RKO (cell line): ENCODE measurements around the gene RPTOR.

ENCODE experiments used
- DNase-seq: peaks from one replicate; pipeline ENCODE4 v3.0.0-alpha.2; 2016; ENCODE audit warnings: low spot score

RPTOR gene

DNA sequence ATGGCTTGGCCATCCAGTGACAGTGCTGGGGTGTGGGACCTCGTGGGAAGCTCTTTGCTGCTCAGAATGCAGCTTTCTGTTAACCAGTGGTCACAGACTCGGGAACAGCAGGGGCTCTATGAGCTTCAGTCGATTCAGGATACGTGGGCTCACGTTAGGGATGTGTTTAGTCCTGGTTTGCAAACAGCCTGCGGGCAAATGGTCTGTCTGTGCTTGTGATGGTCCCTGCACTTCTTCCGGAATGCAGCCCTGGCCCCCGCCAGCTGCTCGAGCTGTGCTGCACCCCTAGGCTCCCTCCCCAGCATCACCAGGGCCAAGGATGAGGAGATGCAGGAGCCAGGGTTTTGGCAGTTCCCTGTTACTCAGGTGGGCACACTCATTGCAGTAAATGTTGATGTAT, 274.2 kb downstream of the RPTOR start:
- no peak for DNase-seq

GRCh38 chr17:80819422-80820164, 275.0 kb downstream of the RPTOR start:
- no peak for DNase-seq

DNA sequence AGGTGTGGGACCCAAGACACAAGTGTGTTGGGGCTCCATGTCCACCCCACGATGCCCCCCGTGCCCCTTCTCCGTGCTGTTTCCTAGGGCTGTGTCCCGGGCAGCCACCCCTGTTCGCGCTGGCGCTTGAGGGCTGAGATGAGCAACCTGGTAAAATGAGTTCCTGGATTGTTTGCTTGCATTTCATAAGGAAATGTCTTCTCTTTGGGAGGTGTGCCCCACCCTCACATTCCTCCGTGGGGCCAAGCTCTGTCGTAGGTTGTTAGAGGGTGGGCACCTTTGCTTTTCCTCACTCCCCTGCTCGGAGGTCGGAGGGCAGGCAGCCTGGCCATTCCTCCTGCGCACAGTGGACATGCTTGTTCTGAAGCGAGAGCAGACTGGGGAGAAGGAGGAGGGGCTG, 275.7 kb downstream of the RPTOR start:
- no peak for DNase-seq

GRCh38 chr17:80821546-80821945, 276.9 kb downstream of the RPTOR start:
- DNase-seq = no peak

- DNase-seq = no peak
Measured at GRCh38 chr17:80822021-80822699, 277.5 kb downstream of the RPTOR start.

DNA sequence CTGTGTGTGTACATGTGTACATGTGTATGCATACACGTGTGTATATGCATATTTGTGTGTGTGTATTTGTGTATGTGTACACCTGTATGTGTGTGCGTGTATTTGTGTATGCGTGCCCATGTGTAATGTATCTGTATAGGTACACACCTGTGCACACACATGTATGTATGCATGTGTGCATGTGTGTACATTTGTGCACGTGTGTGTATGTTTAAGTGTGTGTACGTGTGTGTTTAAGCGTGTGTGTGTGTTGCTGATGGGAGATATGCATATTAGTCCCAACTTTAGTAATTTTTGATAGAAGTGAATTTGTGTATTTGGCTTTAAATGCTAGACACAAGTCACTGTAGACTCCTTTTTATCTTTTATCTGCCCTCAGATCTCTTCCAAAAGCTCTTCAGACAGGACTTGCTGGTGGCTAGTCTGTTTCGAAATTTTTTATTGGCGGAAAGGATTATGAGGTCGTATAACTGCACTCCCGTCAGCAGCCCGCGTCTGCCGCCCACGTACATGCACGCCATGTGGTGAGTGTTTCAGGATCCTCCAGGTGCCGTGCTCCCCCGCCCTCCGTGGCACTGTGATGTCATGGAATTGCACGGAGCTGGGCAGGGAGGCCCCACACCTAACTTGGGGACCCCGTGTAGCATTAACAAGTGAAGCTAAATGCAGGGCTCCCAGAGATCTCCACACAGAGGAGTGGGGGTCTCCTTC, 278.2 kb downstream of the RPTOR start:
- DNase-seq = no peak

- no peak for DNase-seq
Measured at GRCh38 chr17:80824549-80825470, 280.2 kb downstream of the RPTOR start.

DNA sequence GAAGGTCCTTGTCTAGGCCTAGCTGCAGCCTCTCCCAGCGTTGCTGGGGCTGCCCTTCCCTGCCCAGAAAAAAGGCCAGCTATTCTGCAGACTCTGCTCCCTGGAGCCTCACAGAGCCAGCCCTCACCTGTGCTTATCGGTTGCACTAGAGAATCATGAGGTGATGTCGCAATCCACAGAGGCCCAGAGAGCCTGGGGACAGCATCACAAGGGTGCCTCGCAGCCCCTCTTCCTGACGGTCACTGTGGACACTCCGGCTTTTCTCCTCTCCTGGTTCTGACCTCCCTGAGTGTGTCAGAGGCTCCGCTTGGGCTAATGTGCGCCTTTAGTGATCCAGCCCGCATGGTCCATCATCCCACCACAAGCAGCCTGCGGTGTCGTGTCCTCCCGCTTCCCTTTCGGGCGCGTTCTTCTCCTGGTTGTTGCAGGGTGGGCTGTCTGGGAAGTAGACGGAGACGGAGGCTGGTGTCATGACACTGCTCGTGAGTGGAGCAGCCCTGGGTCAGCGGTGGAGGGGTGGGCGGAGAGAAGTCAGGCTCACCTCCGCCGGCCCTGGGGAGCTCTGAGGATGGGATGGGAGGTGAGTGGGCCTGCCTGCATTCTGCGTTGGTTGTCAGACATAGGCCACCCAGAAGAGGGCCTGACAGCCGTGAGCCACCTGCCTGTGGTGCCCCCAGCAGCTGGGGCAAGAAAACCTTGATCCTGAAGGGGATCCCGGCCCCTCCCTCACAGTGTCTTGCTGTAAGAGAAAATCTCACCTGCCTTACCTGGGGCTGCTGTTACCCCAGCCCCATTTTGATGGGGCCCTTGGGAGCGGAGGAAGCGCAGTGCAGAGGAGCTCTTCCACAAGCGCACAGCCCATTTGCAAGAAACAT, 281.1 kb downstream of the RPTOR start:
- DNase-seq = no peak

GRCh38 chr17:80826346-80826954, 281.8 kb downstream of the RPTOR start:
- DNase-seq = no peak

- peak; percentile 57 for DNase-seq
Measured at GRCh38 chr17:80826955-80827645, 282.5 kb downstream of the RPTOR start.

DNA sequence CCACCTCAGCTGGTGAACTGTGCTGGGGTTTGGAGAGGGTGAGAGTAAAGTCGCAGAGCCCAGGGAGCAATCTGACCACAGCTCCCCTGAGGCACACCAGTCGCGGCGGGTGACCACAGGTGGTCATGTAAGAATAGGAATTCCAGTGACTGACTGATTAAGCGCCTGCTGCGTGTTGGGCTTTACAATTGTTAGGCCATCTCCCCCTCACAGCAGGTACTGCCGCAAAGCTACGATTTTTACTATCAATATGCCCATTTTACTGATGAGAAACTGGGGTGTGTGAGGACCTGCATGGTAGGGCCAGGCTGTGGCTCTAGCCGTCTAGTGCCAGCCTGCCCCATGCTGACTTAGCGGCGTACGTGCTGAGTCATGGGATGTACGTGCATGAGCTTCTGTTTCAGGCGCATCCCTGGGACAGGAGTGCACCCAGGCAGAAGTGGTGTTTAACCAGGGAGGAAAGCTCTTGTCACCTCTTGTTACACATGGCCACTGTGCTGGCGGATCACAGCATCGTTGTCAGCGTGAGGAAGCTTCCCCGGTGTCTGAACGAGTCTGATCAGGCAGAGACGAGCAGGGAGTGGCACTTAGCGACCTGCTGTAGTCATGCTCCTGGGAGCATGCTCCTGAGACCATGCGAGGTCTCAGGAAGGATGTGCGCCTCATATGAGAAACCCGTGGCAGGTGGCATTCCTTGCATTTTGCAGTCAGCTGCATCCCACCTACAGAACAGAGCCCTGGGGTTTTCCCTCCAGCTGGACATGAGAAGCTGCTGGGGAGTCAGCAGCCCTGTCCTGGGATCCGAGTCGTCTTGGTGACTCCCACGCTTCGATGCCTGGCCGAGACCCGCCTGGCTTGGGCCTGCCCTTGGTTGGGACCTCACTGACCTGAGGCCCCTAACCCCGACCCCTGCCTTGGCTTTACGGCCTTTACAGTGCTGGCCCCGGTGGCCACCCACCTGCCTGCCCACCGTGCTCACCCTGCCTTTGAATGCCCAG, 283.3 kb downstream of the RPTOR start:
- DNase-seq = no peak

- DNase-seq = no peak
Measured at GRCh38 chr17:80829166-80829813, 284.7 kb downstream of the RPTOR start.

DNA sequence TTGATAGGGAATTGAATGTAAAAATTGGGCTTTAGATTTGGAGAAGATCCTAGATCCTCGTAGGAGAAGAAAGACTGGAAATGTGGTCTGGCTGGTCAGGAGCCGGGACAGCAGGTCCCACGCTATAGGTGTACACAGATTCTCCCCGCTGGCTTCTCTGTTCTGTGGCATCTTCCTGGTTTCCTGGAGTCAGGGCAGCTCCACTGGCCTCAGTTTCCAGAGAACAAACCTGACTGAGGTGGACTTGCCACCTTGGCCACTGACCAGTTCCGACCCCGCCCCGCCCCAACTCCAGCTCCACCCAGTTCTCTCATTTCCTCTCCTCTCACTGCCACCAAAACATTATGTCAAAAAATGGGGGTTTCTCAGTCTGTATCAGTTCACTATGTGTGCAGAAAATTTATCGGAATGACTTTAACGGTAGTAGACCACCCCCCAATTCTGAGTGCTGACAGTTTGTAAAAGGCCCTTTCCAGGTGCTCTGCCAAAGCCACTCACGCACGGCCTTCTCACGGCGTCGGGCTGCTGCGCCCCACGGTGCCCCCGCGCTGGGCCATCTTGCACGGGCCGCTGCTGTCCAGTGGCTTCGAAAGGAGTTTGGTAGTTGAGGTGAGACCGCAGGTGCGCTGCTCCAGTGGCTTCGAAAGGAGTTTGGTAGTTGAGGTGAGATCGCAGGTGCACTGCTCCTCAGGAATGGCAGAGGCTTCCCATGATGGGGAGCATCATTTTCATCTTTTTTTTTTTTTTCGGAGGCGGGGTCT, 285.6 kb downstream of the RPTOR start:
- DNase-seq = no peak

GRCh38 chr17:80831491-80831890, 286.9 kb downstream of the RPTOR start:
- DNase-seq = peak; percentile 86

DNA sequence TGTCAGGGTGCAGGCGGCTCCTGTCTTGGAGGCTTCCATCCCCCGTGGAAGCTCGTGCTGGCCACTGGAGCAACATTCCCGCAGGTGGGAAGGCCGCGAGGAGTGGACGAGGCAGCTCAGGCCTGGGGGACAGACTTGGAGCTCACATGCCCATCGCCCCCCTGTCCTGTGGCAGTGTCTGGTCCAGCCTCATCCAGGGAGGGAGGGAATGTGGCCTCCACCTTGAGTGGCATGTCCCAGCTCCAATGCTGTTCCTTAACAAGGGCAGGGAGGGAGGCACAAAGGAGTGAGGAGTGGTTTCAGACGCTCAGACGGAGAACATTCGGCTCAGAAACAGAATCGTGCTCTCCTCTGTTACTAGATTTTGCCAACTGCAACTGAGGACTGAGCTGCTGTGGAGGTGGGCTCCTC, 287.6 kb downstream of the RPTOR start:
- peak; percentile 22 for DNase-seq

DNA sequence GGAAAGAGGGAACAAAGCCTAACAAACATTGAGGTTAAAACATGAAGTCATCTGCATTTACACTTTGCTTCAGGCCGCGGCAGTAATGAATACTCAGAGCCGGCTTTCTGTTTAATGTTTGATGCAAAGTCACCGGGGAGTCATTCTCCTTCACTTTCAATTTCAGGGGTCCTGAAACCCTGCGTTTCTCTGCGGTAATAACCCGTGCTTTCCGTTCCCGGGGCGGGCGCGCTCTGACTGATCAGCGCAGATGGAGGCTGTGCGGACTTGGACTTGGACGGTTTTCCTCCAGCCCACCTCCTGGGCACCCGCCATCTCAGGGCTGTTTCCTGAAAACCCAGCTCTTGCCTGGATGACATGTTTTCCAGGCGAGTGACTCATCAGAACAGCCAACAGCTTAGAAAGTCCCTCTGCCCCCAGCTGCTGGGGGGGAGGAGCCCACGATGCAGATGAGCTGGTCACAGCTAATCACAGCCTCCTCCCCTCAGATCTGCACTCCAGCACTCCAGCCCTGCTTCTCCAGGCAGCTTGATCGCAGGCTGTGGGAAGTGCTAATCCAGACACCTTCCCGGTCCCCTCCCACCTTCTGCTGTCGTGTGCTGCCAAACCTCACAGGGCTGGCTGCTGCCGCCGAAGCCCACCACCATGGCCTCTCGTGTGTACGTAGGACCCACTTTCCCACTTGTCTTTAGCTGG, 288.4 kb downstream of the RPTOR start:
- peak; percentile 98 for DNase-seq
